Measurements from ENCODE around the gene TSGA10IP.

DNA sequence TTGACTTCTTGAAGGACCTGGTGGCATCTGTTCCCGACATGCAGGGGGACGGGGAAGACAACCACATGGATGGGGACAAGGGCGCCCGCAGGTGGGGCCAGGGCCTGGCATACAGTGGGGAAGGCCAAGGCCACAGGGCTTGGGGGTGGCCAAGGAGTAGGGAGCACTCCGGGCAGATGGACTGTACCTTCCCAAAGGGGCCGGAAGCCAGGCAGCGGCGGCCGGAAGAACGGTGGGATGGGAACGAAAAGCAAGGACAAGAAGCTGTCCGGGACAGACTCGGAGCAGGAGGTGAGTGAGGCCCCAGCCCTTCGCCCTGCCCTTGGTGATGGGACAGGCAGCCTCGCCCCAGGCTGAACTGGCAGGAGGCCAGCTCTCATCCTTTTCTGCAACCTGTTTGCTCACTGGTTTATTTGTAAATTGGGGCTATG lies 24.9 kb upstream of the TSGA10IP start:
- TF ChIP-seq CTCF (conservative IDR thresholded peaks at IDR 0.05; ENCODE audit: low read length) (no peak), EZH2phosphoT487 (IDR thresholded peaks at IDR 0.05; ENCODE audit: borderline replicate concordance, low read depth, low read length) (no peak)
